ENCODE results near the gene YAF2.

DNA sequence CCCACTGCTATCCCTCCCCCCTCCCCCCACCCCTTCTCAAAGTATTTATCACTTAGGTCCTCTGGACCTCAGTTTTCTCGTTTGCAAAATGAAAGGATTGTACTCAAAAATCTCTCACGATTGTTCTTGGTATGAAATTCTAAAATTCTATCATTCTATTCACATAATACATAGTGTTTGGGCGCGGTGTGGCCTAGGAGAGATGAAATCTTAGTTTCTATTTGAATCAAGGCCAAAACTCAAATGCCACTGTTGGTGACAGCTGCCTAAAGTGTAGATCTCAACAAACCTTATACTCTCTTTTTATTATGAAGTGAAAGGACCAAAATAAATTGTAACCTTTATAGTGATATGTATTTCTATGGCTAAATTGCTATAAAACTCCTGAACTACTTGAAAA is 23.7 kb upstream of the YAF2 start:
- TF ChIP-seq, protein P1, sequence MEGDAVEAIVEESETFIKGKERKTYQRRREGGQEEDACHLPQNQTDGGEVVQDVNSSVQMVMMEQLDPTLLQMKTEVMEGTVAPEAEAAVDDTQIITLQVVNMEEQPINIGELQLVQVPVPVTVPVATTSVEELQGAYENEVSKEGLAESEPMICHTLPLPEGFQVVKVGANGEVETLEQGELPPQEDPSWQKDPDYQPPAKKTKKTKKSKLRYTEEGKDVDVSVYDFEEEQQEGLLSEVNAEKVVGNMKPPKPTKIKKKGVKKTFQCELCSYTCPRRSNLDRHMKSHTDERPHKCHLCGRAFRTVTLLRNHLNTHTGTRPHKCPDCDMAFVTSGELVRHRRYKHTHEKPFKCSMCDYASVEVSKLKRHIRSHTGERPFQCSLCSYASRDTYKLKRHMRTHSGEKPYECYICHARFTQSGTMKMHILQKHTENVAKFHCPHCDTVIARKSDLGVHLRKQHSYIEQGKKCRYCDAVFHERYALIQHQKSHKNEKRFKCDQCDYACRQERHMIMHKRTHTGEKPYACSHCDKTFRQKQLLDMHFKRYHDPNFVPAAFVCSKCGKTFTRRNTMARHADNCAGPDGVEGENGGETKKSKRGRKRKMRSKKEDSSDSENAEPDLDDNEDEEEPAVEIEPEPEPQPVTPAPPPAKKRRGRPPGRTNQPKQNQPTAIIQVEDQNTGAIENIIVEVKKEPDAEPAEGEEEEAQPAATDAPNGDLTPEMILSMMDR (conservative IDR thresholded peaks at IDR 0.05), result no peak
- no peak for TF ChIP-seq ZFX (IDR thresholded peaks at IDR 0.05)
